ENCODE measurements around the gene RALBP1. TPM values are rescaled to one million over a fixed set of nuclear protein-coding genes. Genes with fewer than 3 reads are reported as not detected.

Gene RALBP1
- total RNA-seq, 8 experiments from 2014 or later: 22.0 to 46.4 (median 28.3) TPM

DNA sequence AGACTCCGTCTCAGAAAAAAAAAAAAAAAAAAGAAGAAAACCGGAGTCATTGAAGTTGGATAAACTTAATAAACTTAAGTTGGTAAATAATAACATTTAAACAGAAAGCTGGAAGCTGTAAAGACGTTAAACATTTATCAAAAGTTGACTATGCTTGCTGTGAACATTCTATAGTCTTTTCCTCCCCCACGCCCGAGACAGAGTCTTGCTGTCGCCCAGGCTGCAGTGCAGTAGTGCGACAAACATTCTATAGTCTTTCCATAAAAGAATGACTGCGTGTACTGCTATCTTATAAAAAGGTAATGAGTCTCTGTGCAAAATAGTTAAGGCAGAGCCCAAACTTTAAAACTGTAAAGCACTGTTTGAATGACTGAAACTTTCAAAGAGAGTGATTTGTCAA, 93.9 kb downstream of the RALBP1 start:
- Histone ChIP-seq H3K4me1 (replicated peaks in 1 of 2) (no peaks in the 10 kb centered on the region), H3K27ac (no peak overlapping the region), H3K4me3 (no peak overlapping the region)
- no peak for ATAC-seq (replicated peaks in 6 of 8)
- in situ Hi-C loops (cut with MboI; ENCODE audit: low pct_unique_long_range_greater_than_20kb in 2 of 9, low sequenced_read_pairs in 9 of 9, unreplicated experiment in 9 of 9): no loop called here
- WGBS, 10 experiments: 79 to 100% (median 94%) methylated on average over 1 to 8 of the region's 8 CpGs

DNA sequence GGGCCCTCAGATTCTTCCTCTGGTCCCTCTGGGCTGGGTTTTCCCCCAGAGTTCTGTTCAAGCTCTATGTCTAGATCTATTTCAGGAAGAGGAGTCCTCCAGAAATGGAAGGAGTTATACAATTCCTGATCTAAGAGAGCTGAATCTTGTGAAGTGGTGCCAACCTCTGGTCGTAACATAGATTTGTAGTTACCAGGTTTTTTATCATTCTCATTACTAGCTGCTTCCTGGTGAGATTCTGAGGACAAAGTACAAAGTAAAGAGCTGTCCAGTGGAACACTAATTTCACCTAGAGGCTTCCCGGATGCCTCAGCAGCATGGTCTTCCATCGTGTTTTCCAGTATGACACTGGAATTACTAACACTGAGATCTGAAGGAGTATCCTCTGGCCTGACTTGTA, 94.9 kb downstream of the RALBP1 start:
- no peak overlapping the region for H3K27ac ChIP-seq
- ATAC-seq (replicated peaks in 6 of 8): no peak
- in situ Hi-C loops (cut with MboI; ENCODE audit: low pct_unique_long_range_greater_than_20kb in 2 of 9, low sequenced_read_pairs in 9 of 9, unreplicated experiment in 9 of 9): no loop called here
- no peak overlapping the region for H3K4me3 ChIP-seq
- H3K4me1 ChIP-seq (replicated peaks in 1 of 2): peaks cover 0 to 3% of the 10 kb centered on the region in 2 donors
- 65 to 100% (median 100%) methylated on average over 1 to 3 of the region's 3 CpGs; no CpG with 5 or more reads in 2 of the 10 experiments for WGBS, 10 experiments

DNA sequence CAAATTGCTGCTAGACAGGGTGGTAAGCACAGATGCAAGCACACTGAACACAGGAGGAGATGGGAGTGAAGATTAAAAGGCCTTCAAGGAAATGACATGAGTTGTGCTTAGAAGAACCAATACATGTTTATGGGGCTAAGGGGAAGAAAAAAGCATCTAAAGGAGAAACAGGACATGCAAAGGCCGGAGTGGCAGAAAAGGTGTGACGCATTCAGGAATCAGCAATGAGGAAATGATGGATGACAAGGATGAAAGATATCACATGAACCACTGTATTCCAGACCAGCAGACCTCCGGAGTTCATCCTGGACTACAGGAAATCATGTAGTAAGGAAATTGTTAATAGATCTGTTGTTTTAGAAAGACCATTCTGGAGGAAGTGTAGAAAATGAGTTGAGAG, 96.2 kb downstream of the RALBP1 start:
- WGBS, 10 experiments: 80 to 100% (median 97%) methylated on average over 1 to 3 of the region's 3 CpGs; no CpG with 5 or more reads in 1 of the 10 experiments
- in situ Hi-C loops (cut with MboI; ENCODE audit: low pct_unique_long_range_greater_than_20kb in 2 of 9, low sequenced_read_pairs in 9 of 9, unreplicated experiment in 9 of 9): no loop called here
- Histone ChIP-seq H3K4me3 (no peak overlapping the region), H3K4me1 (replicated peaks in 1 of 2) (peaks cover 0 to 8% of the 10 kb centered on the region in 2 donors), H3K27ac (no peak overlapping the region)
- no peak for ATAC-seq (replicated peaks in 6 of 8)

DNA sequence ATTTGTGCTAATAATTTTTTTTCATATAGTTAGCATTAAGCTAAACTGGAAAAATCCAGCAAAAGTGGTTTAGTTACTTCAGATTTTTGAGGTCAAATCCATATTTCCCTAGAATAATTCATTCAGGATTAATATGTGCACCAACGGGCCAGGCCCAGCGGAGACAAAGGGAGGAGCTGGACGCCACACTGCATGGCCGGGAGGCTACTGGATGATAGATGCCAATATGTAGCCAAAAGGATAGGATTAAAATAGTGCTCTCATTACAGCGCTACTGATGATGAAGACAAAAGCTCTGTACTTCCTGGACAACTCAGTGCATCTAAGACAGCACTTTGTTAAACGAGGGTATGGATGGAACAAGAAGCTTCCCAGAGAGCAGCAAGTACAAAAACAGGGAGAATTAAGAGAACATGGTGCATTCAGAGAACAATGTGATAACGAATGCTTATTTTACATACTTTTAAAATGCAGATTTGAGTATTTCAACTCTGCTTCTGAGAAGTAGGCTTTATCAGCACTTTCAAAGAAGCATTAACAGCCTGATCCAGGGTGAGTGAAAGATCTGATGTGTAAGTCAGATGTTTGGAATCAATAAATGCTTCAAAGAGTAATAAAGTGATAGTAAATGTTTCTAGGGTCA, 99.3 kb downstream of the RALBP1 start:
- WGBS, 10 experiments: 0 to 85% (median 43%) methylated on average over 1 to 7 of the region's 7 CpGs; no CpG with 5 or more reads in 1 of the 10 experiments
- Histone ChIP-seq H3K27ac (no peak overlapping the region), H3K4me3 (no peak overlapping the region), H3K4me1 (replicated peaks in 1 of 2) (peaks cover 0 to 8% of the 10 kb centered on the region in 2 donors)
- in situ Hi-C loops (cut with MboI; ENCODE audit: low pct_unique_long_range_greater_than_20kb in 2 of 9, low sequenced_read_pairs in 9 of 9, unreplicated experiment in 9 of 9): no loop called here
- ATAC-seq (replicated peaks in 6 of 8): peak in 6 of 8 experiments; percentile 33 to 87 (median 47)

DNA sequence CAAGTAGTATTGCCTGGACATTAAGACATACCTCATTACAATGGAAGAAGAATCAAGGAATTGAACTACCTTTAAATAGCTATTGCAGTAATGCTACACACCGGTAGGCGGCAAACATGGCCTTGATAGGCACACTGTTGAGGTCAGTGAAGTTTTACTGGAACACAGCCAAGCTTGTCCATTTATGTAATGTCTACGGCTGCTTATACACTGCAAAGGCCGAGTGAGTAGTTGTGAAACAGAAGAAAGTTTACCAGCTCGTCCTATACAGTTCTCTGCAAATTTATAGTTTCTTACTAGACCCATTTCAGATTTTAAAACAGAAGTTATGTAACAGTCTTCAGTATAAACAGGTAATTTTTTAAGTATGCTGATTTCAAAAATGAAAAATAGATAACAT, 100.2 kb downstream of the RALBP1 start:
- Histone ChIP-seq H3K4me1 (replicated peaks in 1 of 2) (peaks cover 0 to 8% of the 10 kb centered on the region in 2 donors), H3K4me3 (no peak overlapping the region), H3K27ac (no peak overlapping the region)
- 0 to 70% (median 26%) methylated on average over 1 to 5 of the region's 5 CpGs; no CpG with 5 or more reads in 1 of the 10 experiments for WGBS, 10 experiments
- ATAC-seq (replicated peaks in 6 of 8): peak; percentile 87 to 98 (median 92)
- in situ Hi-C loops (cut with MboI; ENCODE audit: low pct_unique_long_range_greater_than_20kb in 2 of 9, low sequenced_read_pairs in 9 of 9, unreplicated experiment in 9 of 9): no loop called here

DNA sequence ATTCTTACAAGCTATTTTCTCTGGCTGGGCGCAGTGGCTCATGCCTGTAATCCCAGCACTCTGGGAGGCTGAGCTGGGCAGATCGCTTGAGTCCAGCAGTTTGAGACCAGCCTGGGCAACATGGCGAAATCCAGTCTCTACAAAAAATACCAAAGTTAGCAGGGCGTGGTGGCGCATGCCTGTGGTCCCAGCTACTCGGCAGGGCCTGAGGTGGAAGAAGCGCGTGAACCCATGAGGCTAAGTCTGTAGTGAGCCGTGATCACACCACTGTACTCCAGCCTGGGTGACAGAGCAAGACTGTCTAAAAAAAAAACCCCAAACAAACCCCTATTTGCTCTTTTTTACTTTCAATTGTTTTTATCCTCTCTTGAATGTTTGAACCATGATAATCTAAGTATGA, 102.0 kb downstream of the RALBP1 start:
- ATAC-seq (replicated peaks in 6 of 8): no peak
- peaks cover 0 to 8% of the 10 kb centered on the region in 2 donors for H3K4me1 ChIP-seq (replicated peaks in 1 of 2)
- in situ Hi-C loops (cut with MboI; ENCODE audit: low pct_unique_long_range_greater_than_20kb in 2 of 9, low sequenced_read_pairs in 9 of 9, unreplicated experiment in 9 of 9): no loop called here
- H3K4me3 ChIP-seq: no peak overlapping the region
- 92 to 100% (median 98%) methylated on average over 1 to 8 of the region's 9 CpGs; no CpG with 5 or more reads in 3 of the 10 experiments for WGBS, 10 experiments
- H3K27ac ChIP-seq: no peak overlapping the region

DNA sequence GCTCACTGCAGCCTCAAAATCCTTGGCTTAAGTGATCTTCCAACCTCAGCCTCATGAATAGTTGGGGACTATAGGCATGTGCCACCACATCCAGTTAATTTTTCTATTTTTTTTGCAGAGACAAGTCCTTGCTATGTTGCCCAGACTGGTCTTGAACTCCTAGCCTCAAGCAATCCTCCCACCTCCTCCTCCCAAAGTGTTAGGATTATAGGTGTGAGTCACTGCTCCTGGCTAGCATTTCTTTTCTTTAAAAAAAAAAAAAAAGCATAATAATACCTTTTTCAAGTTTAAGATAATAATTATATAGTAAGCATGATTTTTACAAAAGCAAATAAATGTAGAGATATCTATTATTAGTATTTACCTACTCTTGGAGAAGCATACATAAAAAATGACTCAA, 103.0 kb downstream of the RALBP1 start:
- H3K27ac ChIP-seq: no peak overlapping the region
- in situ Hi-C loops (cut with MboI; ENCODE audit: low pct_unique_long_range_greater_than_20kb in 2 of 9, low sequenced_read_pairs in 9 of 9, unreplicated experiment in 9 of 9): no loop called here
- no peak overlapping the region for H3K4me3 ChIP-seq
- no peak for ATAC-seq (replicated peaks in 6 of 8)
- peaks cover 0 to 8% of the 10 kb centered on the region in 2 donors for H3K4me1 ChIP-seq (replicated peaks in 1 of 2)

DNA sequence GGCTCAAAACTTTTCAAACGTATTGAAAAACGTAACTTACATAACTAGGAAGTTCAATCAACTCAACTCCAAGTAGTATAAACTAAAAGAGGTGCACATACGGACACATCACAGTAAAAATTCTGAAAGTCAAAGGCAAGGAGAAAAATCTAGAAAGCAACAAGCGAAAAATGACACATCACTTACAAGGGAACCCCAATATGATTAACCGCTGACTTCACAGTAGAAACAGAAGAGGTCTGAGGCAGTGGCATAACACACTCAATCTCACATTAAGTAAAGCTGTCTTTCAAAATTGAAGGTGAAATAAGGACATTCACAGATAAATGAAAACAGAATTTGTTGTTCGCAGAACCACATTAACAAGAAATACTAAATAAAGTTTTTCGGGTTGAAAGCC, 106.4 kb downstream of the RALBP1 start:
- WGBS, 10 experiments: 84 to 100% (median 96%) methylated on average over 2 to 7 of the region's 7 CpGs
- in situ Hi-C loops (cut with MboI; ENCODE audit: low pct_unique_long_range_greater_than_20kb in 2 of 9, low sequenced_read_pairs in 9 of 9, unreplicated experiment in 9 of 9): no loop called here
- H3K27ac ChIP-seq: no peak overlapping the region
- no peak for ATAC-seq (replicated peaks in 6 of 8)
- no peak overlapping the region for H3K4me3 ChIP-seq
- H3K4me1 ChIP-seq (replicated peaks in 1 of 2): no peaks in the 10 kb centered on the region

DNA sequence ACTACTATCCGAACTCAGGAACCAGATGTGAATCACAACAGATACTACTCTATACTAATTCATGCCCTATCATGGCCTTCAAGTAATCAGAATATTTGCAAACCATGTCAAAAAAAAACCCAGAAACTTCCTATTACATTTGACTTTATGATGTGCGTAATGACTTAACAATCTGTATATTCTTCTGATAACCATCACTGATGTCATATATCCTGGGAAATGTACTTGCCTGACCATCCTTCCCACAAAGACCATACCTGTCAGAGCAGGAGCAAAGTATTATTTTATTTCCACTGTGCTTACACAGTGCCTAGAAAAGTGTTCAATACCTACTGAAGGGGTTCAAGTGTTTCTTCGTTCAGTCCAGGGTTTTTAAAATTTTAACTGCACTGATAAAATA, 111.5 kb downstream of the RALBP1 start:
- in situ Hi-C loops (cut with MboI; ENCODE audit: low pct_unique_long_range_greater_than_20kb in 2 of 9, low sequenced_read_pairs in 9 of 9, unreplicated experiment in 9 of 9): no loop called here
- WGBS, 10 experiments: 58 to 100% (median 100%) methylated on average over 1 to 3 of the region's 3 CpGs
- Histone ChIP-seq H3K4me1 (replicated peaks in 1 of 2) (no peaks in the 10 kb centered on the region), H3K27ac (no peak overlapping the region), H3K4me3 (no peak overlapping the region)
- no peak for ATAC-seq (replicated peaks in 6 of 8)

Other genes starting within 250 kb of the RALBP1 start
- gene TWSG1, start 140.7 kb upstream of the RALBP1 start, total RNA-seq: 100 to 1,000 TPM in 1 of 8 experiments, 10 to 100 TPM in 5, 1 to 10 TPM in 2; 8.6 to 158 (median 25.2) TPM
- gene PPP4R1, start 139.0 kb downstream of the RALBP1 start, total RNA-seq: 100 to 1,000 TPM in 1 of 8 experiments, 10 to 100 TPM in 7; 43.3 to 126 (median 59.7) TPM
- 10 to 100 TPM in 4 of 8 experiments, 1 to 10 TPM in 4; 2.8 to 55.2 (median 21.1) TPM for gene RAB31, start 232.8 kb downstream of the RALBP1 start, total RNA-seq

All from motor neuron (in vitro differentiated cells).